Measurements from ENCODE around the gene NBAS.
"Not testable (repeated sequence)": the region's sequence is repeated elsewhere in the genome, so short reads cannot be mapped to it uniquely, and the experiment has no call there.

The NBAS gene

DNA sequence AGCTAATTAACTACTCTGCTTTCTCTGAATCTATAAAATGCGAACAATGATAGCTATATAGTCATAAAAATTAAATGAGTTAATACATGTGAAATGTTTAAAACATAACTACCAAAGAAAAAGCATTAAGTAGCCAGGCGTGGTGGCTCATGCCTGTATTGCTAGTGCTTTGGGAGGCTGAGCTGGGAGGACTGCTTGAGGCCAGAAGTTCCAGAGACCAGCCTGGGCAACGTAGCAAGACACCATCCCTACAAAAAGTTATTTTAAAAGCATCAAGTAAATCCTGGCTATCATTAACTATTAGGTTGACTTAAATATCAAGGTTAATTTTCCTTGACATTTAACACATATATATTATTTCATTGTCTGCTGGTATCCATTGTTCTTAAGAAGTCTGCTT lies 152.4 kb downstream of the NBAS start:
- Histone ChIP-seq H3K4me3 (ENCODE audit: severe bottlenecking) (no peak overlapping the region), H3K9me3 (ENCODE audit: severe bottlenecking) (no peaks in the 10 kb centered on the region), H3K27me3 (ENCODE audit: insufficient read depth, poor library complexity, severe bottlenecking) (no peaks in the 10 kb centered on the region), H3K36me3 (ENCODE audit: low read depth) (peaks cover 6% of the 10 kb centered on the region; the same call in 1 of the 2 replicates), H3K27ac (ENCODE audit: poor library complexity, severe bottlenecking) (no peak overlapping the region), H3K4me1 (ENCODE audit: insufficient read depth, poor library complexity, severe bottlenecking) (no peaks in the 10 kb centered on the region)
- ATAC-seq (ENCODE audit: low read depth) (no peak), DNase-seq (ENCODE audit: low spot score) (no peak)
- TF ChIP-seq, protein P1, sequence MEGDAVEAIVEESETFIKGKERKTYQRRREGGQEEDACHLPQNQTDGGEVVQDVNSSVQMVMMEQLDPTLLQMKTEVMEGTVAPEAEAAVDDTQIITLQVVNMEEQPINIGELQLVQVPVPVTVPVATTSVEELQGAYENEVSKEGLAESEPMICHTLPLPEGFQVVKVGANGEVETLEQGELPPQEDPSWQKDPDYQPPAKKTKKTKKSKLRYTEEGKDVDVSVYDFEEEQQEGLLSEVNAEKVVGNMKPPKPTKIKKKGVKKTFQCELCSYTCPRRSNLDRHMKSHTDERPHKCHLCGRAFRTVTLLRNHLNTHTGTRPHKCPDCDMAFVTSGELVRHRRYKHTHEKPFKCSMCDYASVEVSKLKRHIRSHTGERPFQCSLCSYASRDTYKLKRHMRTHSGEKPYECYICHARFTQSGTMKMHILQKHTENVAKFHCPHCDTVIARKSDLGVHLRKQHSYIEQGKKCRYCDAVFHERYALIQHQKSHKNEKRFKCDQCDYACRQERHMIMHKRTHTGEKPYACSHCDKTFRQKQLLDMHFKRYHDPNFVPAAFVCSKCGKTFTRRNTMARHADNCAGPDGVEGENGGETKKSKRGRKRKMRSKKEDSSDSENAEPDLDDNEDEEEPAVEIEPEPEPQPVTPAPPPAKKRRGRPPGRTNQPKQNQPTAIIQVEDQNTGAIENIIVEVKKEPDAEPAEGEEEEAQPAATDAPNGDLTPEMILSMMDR (IDR thresholded peaks at IDR 0.05; ENCODE audit: poor library complexity, severe bottlenecking), result no peak

DNA sequence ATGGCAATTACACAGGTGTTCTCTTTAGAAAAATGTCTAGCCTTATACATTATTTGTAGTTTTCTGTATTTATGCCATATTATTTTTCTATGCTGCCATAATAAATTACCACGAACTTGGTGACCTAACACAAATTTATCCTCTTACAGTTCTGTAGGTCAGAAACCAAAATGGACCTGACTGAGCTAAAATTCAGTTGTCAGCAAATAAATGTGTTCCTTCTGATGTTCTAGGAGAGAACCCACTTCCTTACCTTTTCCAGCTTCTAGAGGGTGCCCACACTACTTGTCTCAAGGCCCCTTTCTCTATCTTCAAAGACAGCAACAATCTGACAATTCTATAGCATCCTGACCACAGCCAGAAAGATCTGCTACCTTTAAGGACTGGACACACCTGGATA lies 153.5 kb downstream of the NBAS start:
- no peak for DNase-seq (ENCODE audit: low spot score)
- TF ChIP-seq, protein P1 (IDR thresholded peaks at IDR 0.05; ENCODE audit: poor library complexity, severe bottlenecking), result no peak

DNA sequence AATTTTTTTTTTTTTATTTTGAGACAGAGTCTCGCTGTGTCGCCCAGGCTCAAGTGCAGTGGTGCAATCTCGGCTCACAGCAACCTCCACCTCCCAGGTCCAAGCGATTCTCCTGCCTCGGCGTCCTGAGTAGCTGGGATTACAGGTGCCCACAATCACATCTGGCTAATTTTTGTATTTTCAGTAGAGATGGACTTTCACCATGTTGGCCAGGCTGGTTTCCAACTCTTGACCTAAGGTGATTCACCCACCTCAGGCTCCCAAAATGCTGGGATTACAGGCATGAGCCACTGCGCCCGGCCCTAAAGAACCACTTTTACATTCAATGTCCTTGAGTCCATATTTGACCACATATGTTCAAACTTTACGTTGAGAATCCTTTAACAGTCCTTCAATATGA lies 156.6 kb downstream of the NBAS start:
- not testable (repeated sequence) for H3K4me1 ChIP-seq (ENCODE audit: insufficient read depth, poor library complexity, severe bottlenecking); H3K9me3 ChIP-seq (ENCODE audit: severe bottlenecking); H3K4me3 ChIP-seq (ENCODE audit: severe bottlenecking); H3K36me3 ChIP-seq (ENCODE audit: low read depth); H3K27ac ChIP-seq (ENCODE audit: poor library complexity, severe bottlenecking); ATAC-seq (ENCODE audit: low read depth); H3K27me3 ChIP-seq (ENCODE audit: insufficient read depth, poor library complexity, severe bottlenecking); DNase-seq (ENCODE audit: low spot score)

More for the DNA sequence above, 153.5 kb downstream of the NBAS start:
- no peaks in the 10 kb centered on the region for H3K27me3 ChIP-seq (ENCODE audit: insufficient read depth, poor library complexity, severe bottlenecking)
- no peak overlapping the region for H3K27ac ChIP-seq (ENCODE audit: poor library complexity, severe bottlenecking)
- H3K9me3 ChIP-seq (ENCODE audit: severe bottlenecking), result no peaks in the 10 kb centered on the region
- H3K36me3 ChIP-seq (ENCODE audit: low read depth), result peaks cover 6% of the 10 kb centered on the region; the same call in 1 of the 2 replicates
- H3K4me1 ChIP-seq (ENCODE audit: insufficient read depth, poor library complexity, severe bottlenecking), result no peaks in the 10 kb centered on the region
- ATAC-seq (ENCODE audit: low read depth), result no peak
- H3K4me3 ChIP-seq (ENCODE audit: severe bottlenecking), result no peak overlapping the region

DNA sequence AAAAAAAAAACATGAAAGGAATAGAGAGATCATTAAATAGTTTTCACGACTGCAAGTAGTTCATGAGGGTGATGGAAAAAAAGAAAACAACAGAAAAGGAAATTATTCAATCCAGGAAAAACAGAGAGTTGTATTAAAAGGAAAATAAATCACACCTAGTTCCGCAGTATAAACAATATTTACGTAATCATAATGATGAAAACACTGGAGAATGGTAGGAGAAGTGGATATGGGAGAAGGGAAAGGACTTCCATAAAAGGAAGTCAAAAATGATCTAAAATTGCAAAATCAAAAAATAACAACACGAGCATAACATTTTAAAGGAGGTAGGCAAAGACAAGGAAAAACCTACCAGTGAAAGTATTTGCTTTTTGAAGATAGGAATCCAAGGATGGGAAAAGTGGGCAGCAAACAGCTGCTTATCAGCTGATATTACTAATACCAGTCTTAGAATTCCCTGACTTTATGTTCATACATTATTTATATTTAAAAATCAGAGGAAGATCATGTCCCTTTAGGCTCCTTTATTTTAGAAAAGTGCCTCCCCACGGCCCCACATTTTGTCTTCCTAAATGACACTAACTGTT lies 160.8 kb downstream of the NBAS start:
- no peaks in the 10 kb centered on the region for H3K9me3 ChIP-seq (ENCODE audit: severe bottlenecking)
- H3K36me3 ChIP-seq (ENCODE audit: low read depth), result peaks cover 20% of the 10 kb centered on the region
- ATAC-seq (ENCODE audit: low read depth), result no peak
- TF ChIP-seq, protein P1 (IDR thresholded peaks at IDR 0.05; ENCODE audit: poor library complexity, severe bottlenecking), result no peak
- DNase-seq (ENCODE audit: low spot score), result no peak
- H3K4me1 ChIP-seq (ENCODE audit: insufficient read depth, poor library complexity, severe bottlenecking), result no peaks in the 10 kb centered on the region
- H3K27ac ChIP-seq (ENCODE audit: poor library complexity, severe bottlenecking), result no peak overlapping the region
- no peak overlapping the region for H3K4me3 ChIP-seq (ENCODE audit: severe bottlenecking)
- no peaks in the 10 kb centered on the region for H3K27me3 ChIP-seq (ENCODE audit: insufficient read depth, poor library complexity, severe bottlenecking)

DNA sequence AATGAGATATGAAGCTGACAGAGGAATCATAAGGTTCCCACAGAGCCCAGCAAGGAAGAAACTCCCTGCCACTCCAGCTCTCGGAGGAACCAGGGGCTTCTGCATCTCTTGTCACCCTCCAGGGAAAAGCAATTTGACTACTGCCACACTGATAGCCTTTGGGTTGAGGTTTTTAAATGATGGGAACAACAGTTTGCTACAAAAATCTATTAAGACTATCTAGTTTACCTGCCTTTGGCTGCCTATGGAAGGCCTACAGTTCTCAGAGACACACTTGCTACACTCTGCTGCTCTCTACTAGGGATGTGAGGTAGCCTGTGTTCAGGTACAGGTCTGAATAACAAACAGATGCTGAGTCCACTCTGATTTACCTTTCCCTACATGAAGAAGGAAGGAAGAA lies 161.9 kb downstream of the NBAS start:
- ATAC-seq (ENCODE audit: low read depth), result no peak
- no peak for DNase-seq (ENCODE audit: low spot score)
- TF ChIP-seq, protein P1 (IDR thresholded peaks at IDR 0.05; ENCODE audit: poor library complexity, severe bottlenecking), result no peak

More for the DNA sequence above, 161.9 kb downstream of the NBAS start:
- Histone ChIP-seq H3K36me3 (ENCODE audit: low read depth) (peaks cover 23% of the 10 kb centered on the region), H3K4me1 (ENCODE audit: insufficient read depth, poor library complexity, severe bottlenecking) (no peaks in the 10 kb centered on the region), H3K27ac (ENCODE audit: poor library complexity, severe bottlenecking) (no peak overlapping the region), H3K9me3 (ENCODE audit: severe bottlenecking) (no peaks in the 10 kb centered on the region), H3K4me3 (ENCODE audit: severe bottlenecking) (no peak overlapping the region), H3K27me3 (ENCODE audit: insufficient read depth, poor library complexity, severe bottlenecking) (no peaks in the 10 kb centered on the region)
